K562 (cell line): Measurements from ENCODE around the gene OR1I1. TPM values are rescaled to one million over a fixed set of nuclear protein-coding genes. Genes with fewer than 3 reads are reported as not detected.

Experiments used
- ATAC-seq: fragments of 200-7000 bp; cut with Tn5 transposase; 3 replicates; pipeline ENCODE4 v1.9.1; 2020; ENCODE audit warnings: moderate library complexity
- BruUV-seq: library from RNA; stranded (reverse); fragments of 400-500 nt; replicated peaks from 2 replicates; lab custom pipeline; 2021; lab: Mats Ljungman, UMichigan
- CTCF ChIA-PET: fragments of 300-600 bp; formaldehyde crosslinking; extraction: SDS; loops from one replicate; lab custom pipeline; 2021; ENCODE audit warnings: low intra/inter-chr PET ratio; lab: Yijun Ruan, JAX
- POLR2A ChIA-PET: fragments of 300-600, 350-650 bp; sonication (Branson Sonifier 250); formaldehyde crosslinking; extraction: SDS; loops from one replicate; lab custom pipeline; 2021; ENCODE audit warnings: antibody characterized with exemption, inconsistent platforms; lab: Yijun Ruan, JAX
- DNase-seq, 4 experiments: peaks; one replicate each; pipeline versions ENCODE4 v3.0.0 to v3.0.0-alpha.2; 2011 to 2018; ENCODE audit warnings: low spot score in 3 of 4, mixed read lengths in 3 of 4; ENCODE audit errors: extremely low read depth in 1 of 4
- FAIRE-seq: peaks from 2 replicates; lab custom pipeline; 2011; peaks lifted over from hg19 to GRCh38; lab: Jason Lieb, UNC
- H2AFZ ChIP-seq: 2 replicates; pipeline ENCODE4 v1.6.0; 2011; ENCODE audit warnings: low read depth, low read length, control low read depth, inconsistent platforms
- H3K27ac ChIP-seq: fragments of 200-600 bp; 3 replicates; pipeline ENCODE4 v1.8.0; 2011; ENCODE audit warnings: low read depth, mild to moderate bottlenecking, control low read depth, inconsistent platforms, low read length, moderate library complexity, mixed read lengths; ENCODE audit errors: extremely low read depth
- H3K27me3 ChIP-seq, 2 experiments: fragments of 300-600 bp in 1 of 2; 2 replicates in 1 of 2; 3 replicates in 1 of 2; pipeline versions ENCODE4 v1.6.0 to v1.8.0; 2011; ENCODE audit warnings: inconsistent platforms in 2 of 2, low read length in 2 of 2, mild to moderate bottlenecking in 1 of 2, mixed read lengths in 1 of 2, moderate library complexity in 1 of 2; ENCODE audit not compliant: control insufficient read depth in 2 of 2, insufficient read depth in 2 of 2
- H3K36me3 ChIP-seq: fragments of 300-600 bp; 3 replicates; pipeline ENCODE4 v1.8.0; 2011; ENCODE audit warnings: mild to moderate bottlenecking, low read length, inconsistent platforms; ENCODE audit not compliant: control insufficient read depth, insufficient read depth
- H3K4me1 ChIP-seq, 2 experiments: fragments of 200-600 bp in 1 of 2; replicated peaks in 1 of 2; 2 replicates in 1 of 2; 3 replicates in 1 of 2; pipeline versions ENCODE4 v1.5.1 to v1.8.0; 2011; ENCODE audit warnings: inconsistent platforms in 2 of 2, low read length in 2 of 2, mild to moderate bottlenecking in 1 of 2, mixed read lengths in 1 of 2, moderate library complexity in 1 of 2; ENCODE audit not compliant: control insufficient read depth in 2 of 2, insufficient read depth in 2 of 2
- H3K4me2 ChIP-seq: 2 replicates; pipeline ENCODE4 v1.6.1; 2011; ENCODE audit warnings: low read length, control low read depth, inconsistent platforms, mixed read lengths; ENCODE audit not compliant: insufficient read depth
- H3K4me3 ChIP-seq: fragments of 200-600 bp; sonication (generic), shearing (Covaris generic); 2 replicates; pipeline ENCODE4 v1.5.1; 2016; ENCODE audit warnings: control low read depth, inconsistent platforms
- H3K79me2 ChIP-seq: fragments of 200-600 bp; 3 replicates; pipeline ENCODE4 v1.8.0; 2011; ENCODE audit warnings: low read length, inconsistent platforms; ENCODE audit not compliant: control insufficient read depth, insufficient read depth
- H3K9ac ChIP-seq, 2 experiments: 2 replicates each; pipeline versions ENCODE4 v1.6.0 to v1.6.1; 2011; ENCODE audit warnings: low read depth in 2 of 2, low read length in 2 of 2, control low read depth in 1 of 2, inconsistent platforms in 1 of 2, mild to moderate bottlenecking in 1 of 2, mixed read lengths in 1 of 2; ENCODE audit not compliant: insufficient read depth in 1 of 2
- H3K9me1 ChIP-seq: one replicate; pipeline ENCODE4 v1.6.0; 2011; ENCODE audit warnings: inconsistent platforms, mild to moderate bottlenecking, low read length, moderate library complexity; ENCODE audit not compliant: control insufficient read depth, insufficient read depth
- H3K9me3 ChIP-seq: replicated peaks from 2 replicates; pipeline ENCODE4 v1.5.1; 2011; ENCODE audit warnings: low read depth, low read length, inconsistent platforms; ENCODE audit not compliant: control insufficient read depth, insufficient read depth
- H4K20me1 ChIP-seq: replicated peaks from 2 replicates; pipeline ENCODE4 v1.6.1; 2011; ENCODE audit warnings: low read length, inconsistent platforms, mixed read lengths; ENCODE audit not compliant: control insufficient read depth, insufficient read depth
- CXXC5 ChIP-seq: fragments of 250-450 bp; sonication (Bioruptor Pico); IDR thresholded peaks from 2 replicates; pipeline ENCODE4 v1.8.0; 2022; ENCODE audit warnings: inconsistent platforms, mild to moderate bottlenecking, moderate library complexity
- E2F6 ChIP-seq, 2 experiments: IDR thresholded peaks; 2 replicates each; pipeline ENCODE4 v1.6.1; 2011; ENCODE audit warnings: borderline replicate concordance in 1 of 2, control low read depth in 1 of 2, low read depth in 1 of 2, low read length in 1 of 2, mild to moderate bottlenecking in 1 of 2, mixed read lengths in 1 of 2, moderate library complexity in 1 of 2; ENCODE audit not compliant: insufficient read depth in 1 of 2, insufficient read length in 1 of 2, poor library complexity in 1 of 2, severe bottlenecking in 1 of 2; ENCODE audit errors: extremely low read depth in 1 of 2
- ESRRA ChIP-seq: fragments of 450-650 bp; IDR thresholded peaks from 2 replicates; pipeline ENCODE4 v1.6.1; 2014; ENCODE audit warnings: low read depth, mild to moderate bottlenecking, moderate library complexity, borderline replicate concordance
- PML ChIP-seq: IDR thresholded peaks from 2 replicates; pipeline ENCODE4 v1.6.1; 2012; ENCODE audit warnings: low read length, inconsistent platforms
- PPARD ChIP-seq: fragments of 250-450 bp; sonication (Bioruptor Pico); IDR thresholded peaks from 2 replicates; pipeline ENCODE4 v1.8.0; 2022; ENCODE audit warnings: inconsistent platforms, mild to moderate bottlenecking, moderate library complexity
- PYGO2 ChIP-seq: fragments of 450-650 bp; IDR thresholded peaks from 2 replicates; pipeline ENCODE4 v1.6.1; 2016; ENCODE audit warnings: mild to moderate bottlenecking, missing genetic modification characterization, moderate library complexity, missing compliant biosample characterization
- SIN3B ChIP-seq: fragments of 450-650 bp; IDR thresholded peaks from 2 replicates; pipeline ENCODE4 v1.6.1; 2017; ENCODE audit warnings: low read depth, mild to moderate bottlenecking, moderate library complexity
- TARDBP ChIP-seq: fragments of 450-650 bp; IDR thresholded peaks from 2 replicates; pipeline ENCODE4 v1.6.1; 2016
- TBP ChIP-seq: optimal IDR thresholded peaks from 2 replicates; pipeline ENCODE3; 2011; ENCODE audit warnings: low read depth, low read length, improper control_type of control experiment
- TEAD4 ChIP-seq, 2 experiments: sonication (generic) in 1 of 2; formaldehyde crosslinking in 1 of 2; IDR thresholded peaks; 2 replicates each; pipeline versions ENCODE4 v1.6.1 to v1.8.0; 2012 to 2022; ENCODE audit warnings: borderline replicate concordance in 1 of 2, inconsistent platforms in 1 of 2, low read length in 1 of 2, mild to moderate bottlenecking in 1 of 2, missing genetic modification reagents in 1 of 2
- ZBTB26 ChIP-seq: fragments of 450-650 bp; formaldehyde crosslinking; IDR thresholded peaks from 2 replicates; pipeline ENCODE4 v1.4.0; 2022; ENCODE audit warnings: missing genetic modification characterization
- ZBTB8A ChIP-seq: fragments of 450-650 bp; IDR thresholded peaks from 2 replicates; pipeline ENCODE4 v1.6.1; 2018; ENCODE audit warnings: mild to moderate bottlenecking, moderate library complexity; ENCODE audit not compliant: partially characterized antibody
- ZNF717 ChIP-seq: fragments of 250-450 bp; sonication (Bioruptor Pico); IDR thresholded peaks from 2 replicates; pipeline ENCODE4 v1.5.0; 2021
- WGBS: fragments of 100-300 bp; shearing (Covaris generic); methylation state at CpG from one replicate; pipeline ENCODE4 v1.1.6; 2016; ENCODE audit warnings: low coverage, mixed read lengths; ENCODE audit not compliant: insufficient coverage; ENCODE audit errors: missing lambda C conversion rate; 5-methylcytosine and 5-hydroxymethylcytosine counted together
- in situ Hi-C: fragments of 300-500 bp; cut with MboI; formaldehyde crosslinking; loops from 4 replicates; pipeline ENCODE4 v1.15.0; 2018; ENCODE audit warnings: inconsistent platforms, mixed read lengths
- intact Hi-C: fragments of 100-400 bp; cut with micrococcal nuclease; formaldehyde crosslinking; loops from 2 replicates; pipeline ENCODE4 v1.14.2; 2022
- polyA plus RNA-seq, 8 experiments: library from polyadenylated mRNA; depleted of rRNA in 4 of 8; stranded (reverse) in 5 of 8; unstranded in 3 of 8; fragments of >200 nt; fragmentation: Nextera tagmentation in 2 of 8; fragmentation: Illumina TruSeq in 1 of 8; extraction: Ambion mirVana in 2 of 8; extraction: Trizol in 1 of 8; gene quantifications; 2 replicates each; pipeline versions ENCODE4 v1.2.1 to v1.2.3, GENCODE V29; 2011 to 2014; ENCODE audit warnings: inconsistent platforms in 1 of 8, missing spikeins in 1 of 8
- total RNA-seq, 7 experiments: library from RNA; depleted of rRNA in 6 of 7; stranded (reverse); fragments of >200 nt in 6 of 7; fragmentation: Illumina TruSeq in 2 of 7; extraction: Trizol in 2 of 7; gene quantifications; 2 replicates each; pipeline versions ENCODE4 v1.2.1 to v1.2.3, GENCODE V29; 2011 to 2021; ENCODE audit warnings: low replicate concordance in 1 of 7

The OR1I1 gene
- total and polyA plus RNA-seq, 9 of the 15 experiments (the other 6 are each of a cell fraction or from before 2014, with no cell fraction given) = not detected

GRCh38 chr19:15116856-15117255, 34.8 kb downstream of the OR1I1 start:
- H3K4me1 ChIP-seq = peaks cover 0 to 8% of the 10 kb centered on the region in 2 experiments; a peak in 2 of 5 replicates
- intact Hi-C loops = no loop called here
- ChIA-PET CTCF (no interaction called here), POLR2A (no interaction called here)
- H3K4me3 ChIP-seq = no peak overlapping the region
- H3K36me3 ChIP-seq = peaks cover 34% of the 10 kb centered on the region; the same call in 2 of the 3 replicates
- no peaks in the 10 kb centered on the region for H3K27me3 ChIP-seq
- in situ Hi-C loops = no loop called here
- BruUV-seq = no TSS peak
- no peaks in the 10 kb centered on the region; the same call in 1 of the 2 replicates for H3K9me3 ChIP-seq
- DNase-seq = no peak
- H3K79me2 ChIP-seq = no peaks in the 10 kb centered on the region
- H3K27ac ChIP-seq = no peak overlapping the region
- H2AFZ ChIP-seq = no peak overlapping the region
- no peaks in the 10 kb centered on the region for H4K20me1 ChIP-seq
- no peaks in the 10 kb centered on the region for H3K9me1 ChIP-seq
- no peak for FAIRE-seq
- WGBS = 46% methylated on average over 12 of the region's 12 CpGs
- ATAC-seq = no peak
- H3K4me2 ChIP-seq = no peak overlapping the region
- TF ChIP-seq ESRRA (no peak), TEAD4 (IDR thresholded peaks at IDR 0.05; ENCODE audit: low read length) (no peak), TEAD4 (CRISPR knock-in tag; IDR thresholded peaks at IDR 0.05; ENCODE audit: borderline replicate concordance) (no peak), PPARD (no peak), ZBTB8A (no peak), CXXC5 (CRISPR knock-in tag) (no peak), SIN3B (no peak), TARDBP (no peak), TBP (no peak), ZBTB26 (no peak), PML (no peak), PYGO2 (no peak), E2F6 (IDR thresholded peaks at IDR 0.05; ENCODE audit: borderline replicate concordance in 1 of 2, extremely low read depth in 1 of 2, insufficient read depth in 1 of 2, insufficient read length in 1 of 2, low read depth in 1 of 2, low read length in 1 of 2, poor library complexity in 1 of 2, severe bottlenecking in 1 of 2) (no peak), ZNF717 (CRISPR knock-in tag) (no peak)
- no peak overlapping the region for H3K9ac ChIP-seq
